Heart left ventricle (tissue), 13 donors: ENCODE data around the gene XRCC5.

Source experiments
- POLR2A ChIP-seq, 2 donors: fragments of 450-650 bp; IDR thresholded peaks; one replicate each; pipeline ENCODE4 v1.6.1; 2017; ENCODE audit warnings: antibody characterized with exemption in 2 of 2, mild to moderate bottlenecking in 2 of 2, moderate library complexity in 2 of 2
- TF ChIP-seq, protein P1 (sequence below), 12 donors: fragments of 200-600 bp; sonication (generic) in 4 of 12; IDR thresholded peaks; one replicate each; pipeline versions ENCODE4 v1.5.0 to v1.8.0; 2018 to 2022; ENCODE audit warnings: antibody characterized with exemption in 12 of 12, mild to moderate bottlenecking in 5 of 12
- donor health status: ischemic (EF 13 %, LVEDD 7.1; RV severe dilation, severe dysfunction).
- donor health status: DM: no; HTN: yes; CAD: no.
- donor health status: DM: no; HTN: no; CAD: no.
- donor health status: ischemic (EF 25% LVEDD 6.9; RV normal size, moderate dysfunction).
- donor health status: ischemic (EF 25% LVEDD 5.7; RV mildly dilated, moderate dysfunction).
- donor health status: ischemic (EF 35%, LVEDD 5.7; RV mildly dilated, moderate dysfunction).
- donor health status: nonischemic (EF 11% LVEDD 7.7; RV severe dilation, severe dysfunction).
- donor health status: DM: yes; HTN: yes; CAD: no.
- donor health status: PGD.
- donor health status: ischemic (EF 29% LVEDD 5.4; RV normal size, mild dysfunction).
- donor health status: nonischemic (EF 23%, LVEDD 6.1; RV moderate dilation, normal function).

DNA sequence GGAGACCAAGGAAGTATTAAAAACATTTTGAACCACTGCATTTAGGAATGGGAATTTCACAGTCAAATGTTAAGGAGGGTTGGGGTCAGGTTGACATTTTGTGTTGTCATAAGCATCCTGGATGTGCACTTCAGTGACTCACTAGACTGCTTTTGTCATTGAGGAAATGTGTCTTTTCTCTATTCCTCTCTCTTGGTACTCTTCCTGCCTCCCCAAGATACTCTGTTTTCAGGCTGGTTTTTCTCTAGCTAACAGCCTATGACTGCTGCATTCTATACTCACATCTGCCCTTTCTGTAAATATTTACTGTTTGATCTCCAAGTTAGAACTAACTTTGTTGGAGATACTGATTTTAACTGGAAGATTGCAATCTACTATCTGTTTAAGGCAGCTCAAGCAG lies 23.4 kb downstream of the XRCC5 start:
- TF ChIP-seq, protein P1, sequence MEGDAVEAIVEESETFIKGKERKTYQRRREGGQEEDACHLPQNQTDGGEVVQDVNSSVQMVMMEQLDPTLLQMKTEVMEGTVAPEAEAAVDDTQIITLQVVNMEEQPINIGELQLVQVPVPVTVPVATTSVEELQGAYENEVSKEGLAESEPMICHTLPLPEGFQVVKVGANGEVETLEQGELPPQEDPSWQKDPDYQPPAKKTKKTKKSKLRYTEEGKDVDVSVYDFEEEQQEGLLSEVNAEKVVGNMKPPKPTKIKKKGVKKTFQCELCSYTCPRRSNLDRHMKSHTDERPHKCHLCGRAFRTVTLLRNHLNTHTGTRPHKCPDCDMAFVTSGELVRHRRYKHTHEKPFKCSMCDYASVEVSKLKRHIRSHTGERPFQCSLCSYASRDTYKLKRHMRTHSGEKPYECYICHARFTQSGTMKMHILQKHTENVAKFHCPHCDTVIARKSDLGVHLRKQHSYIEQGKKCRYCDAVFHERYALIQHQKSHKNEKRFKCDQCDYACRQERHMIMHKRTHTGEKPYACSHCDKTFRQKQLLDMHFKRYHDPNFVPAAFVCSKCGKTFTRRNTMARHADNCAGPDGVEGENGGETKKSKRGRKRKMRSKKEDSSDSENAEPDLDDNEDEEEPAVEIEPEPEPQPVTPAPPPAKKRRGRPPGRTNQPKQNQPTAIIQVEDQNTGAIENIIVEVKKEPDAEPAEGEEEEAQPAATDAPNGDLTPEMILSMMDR (IDR thresholded peaks at IDR 0.05): no peak
- TF ChIP-seq POLR2A (IDR thresholded peaks at IDR 0.05): no peak
